GM12891 (cell line): Measurements from ENCODE around the gene CACNA1S. TPM values are rescaled to one million over a fixed set of nuclear protein-coding genes. Genes with fewer than 3 reads are reported as not detected.
A peak's percentile ranks its signal among the peaks of the same experiment; 100 is the strongest.

Source experiments
- DNase-seq: peaks from one replicate; pipeline ENCODE4 v3.0.0; 2011; ENCODE audit warnings: low spot score; ENCODE audit not compliant: insufficient read length
- FAIRE-seq: peaks from 2 replicates; lab custom pipeline; 2011; peaks lifted over from hg19 to GRCh38; lab: Jason Lieb, UNC
- PAX5 ChIP-seq: IDR thresholded peaks from 2 replicates; pipeline ENCODE4 v1.6.1; 2011; ENCODE audit warnings: low read length, moderate library complexity, mild to moderate bottlenecking; ENCODE audit not compliant: insufficient read depth, severe bottlenecking
- POLR2A ChIP-seq: IDR thresholded peaks from 2 replicates; pipeline ENCODE4 v1.6.1; 2011; ENCODE audit warnings: low read depth, low read length, control low read depth
- POLR2AphosphoS5 ChIP-seq: IDR thresholded peaks from 2 replicates; pipeline ENCODE4 v1.6.1; 2011; ENCODE audit warnings: low read depth, low read length, control low read depth
- POU2F2 ChIP-seq: IDR thresholded peaks from 2 replicates; pipeline ENCODE4 v1.6.1; 2011; ENCODE audit warnings: low read depth, mild to moderate bottlenecking, control low read depth, low read length, moderate library complexity
- SPI1 ChIP-seq: IDR thresholded peaks from 2 replicates; pipeline ENCODE4 v1.6.1; 2011; ENCODE audit warnings: low read depth, low read length, control low read depth
- TAF1 ChIP-seq: IDR thresholded peaks from 2 replicates; pipeline ENCODE4 v1.6.1; 2011; ENCODE audit warnings: low read depth, low read length, control low read depth
- polyA plus RNA-seq: library from polyadenylated mRNA; unstranded; fragments of >200 nt; gene quantifications from one replicate; pipeline ENCODE4 v1.2.1, GENCODE V29; 2012; ENCODE audit warnings: low read depth, missing spikeins, inconsistent platforms; ENCODE audit not compliant: missing spikeins

The CACNA1S gene
- not detected for polyA plus RNA-seq

DNA sequence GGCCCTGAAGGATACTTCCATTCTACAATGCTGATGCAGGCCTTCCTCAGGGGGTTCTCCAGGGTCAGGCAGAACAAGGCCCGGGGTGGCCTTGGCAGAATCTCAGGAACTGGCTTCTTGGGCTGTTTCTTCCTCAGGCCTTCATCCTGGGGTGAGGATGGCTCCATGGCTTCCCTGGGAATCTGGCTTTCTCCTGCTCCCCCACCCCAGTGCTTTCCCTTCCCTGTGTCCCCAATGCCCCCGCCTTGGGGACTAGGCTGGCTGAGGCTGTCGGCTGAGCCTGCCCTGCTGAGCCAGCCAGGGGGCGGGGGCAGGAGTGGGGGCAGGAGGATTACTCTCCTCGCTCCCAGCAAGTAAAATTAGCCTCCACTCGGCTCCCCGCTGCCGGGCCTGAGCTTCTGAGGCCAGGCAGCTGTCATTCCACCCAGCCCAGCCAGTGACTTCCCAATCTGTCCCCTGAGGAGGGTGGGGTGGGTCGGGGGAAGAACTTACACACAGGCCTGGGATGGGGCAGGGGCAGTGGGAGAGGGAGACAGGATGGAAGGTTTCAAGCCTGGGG lies at the start of gene CACNA1S:
Gene CACNA1S, minus strand, starts transcription at position 254 of the 559 bp plus-strand sequence. Its CDS starts 87 bp downstream, at position 167.
- FAIRE-seq (no peak), DNase-seq (no peak)
- no peak for TF ChIP-seq SPI1
- no peak for TF ChIP-seq POLR2AphosphoS5

DNA sequence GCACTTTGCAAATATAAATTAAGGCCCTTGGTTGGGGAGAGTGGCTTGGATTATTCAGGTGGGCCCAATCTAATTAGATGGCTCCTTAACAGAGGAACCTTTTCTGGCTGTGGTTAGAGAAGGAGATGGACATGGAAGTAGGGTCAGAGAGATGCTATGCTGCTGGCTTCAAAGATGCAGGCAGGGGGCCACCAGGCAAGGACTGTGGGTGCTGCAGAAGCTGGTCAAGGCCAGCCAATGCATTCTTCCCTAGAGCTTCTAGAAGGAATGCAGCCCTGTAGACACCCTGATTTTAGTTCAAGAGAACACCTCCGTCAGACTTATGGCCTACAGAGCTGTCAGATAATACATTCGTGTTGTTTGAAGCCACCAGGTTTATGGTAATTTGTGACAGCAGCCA lies 45.7 kb upstream of the CACNA1S start:
- FAIRE-seq (no peak), DNase-seq (no peak)
- no peak for TF ChIP-seq POLR2A
- no peak for TF ChIP-seq PAX5
- TF ChIP-seq TAF1: no peak
- TF ChIP-seq POU2F2: no peak
- no peak for TF ChIP-seq SPI1
- no peak for TF ChIP-seq POLR2AphosphoS5

DNA sequence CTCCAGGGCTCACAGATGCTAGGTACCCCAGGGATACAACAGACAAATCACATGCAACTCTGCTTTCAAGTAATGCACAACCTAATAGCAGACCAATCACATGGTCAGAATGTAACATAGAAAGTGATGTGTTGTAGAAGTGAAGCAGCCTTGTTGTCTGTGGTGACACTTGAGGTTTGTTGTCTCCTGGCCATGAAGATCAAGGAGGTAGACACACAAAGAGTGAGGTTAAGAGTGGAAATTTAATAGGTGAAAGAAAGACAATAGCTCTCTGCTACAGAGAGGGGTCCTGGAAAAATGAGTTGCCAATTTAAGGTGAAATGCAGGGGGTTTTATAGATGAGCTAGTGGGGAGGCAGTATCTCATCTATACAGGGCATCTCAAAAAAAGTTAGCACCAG lies 44.6 kb upstream of the CACNA1S start:
- no peak for TF ChIP-seq POU2F2
- no peak for TF ChIP-seq TAF1
- no peak for TF ChIP-seq PAX5
- no peak for TF ChIP-seq SPI1
- no peak for TF ChIP-seq POLR2A
- FAIRE-seq (no peak), DNase-seq (no peak)

DNA sequence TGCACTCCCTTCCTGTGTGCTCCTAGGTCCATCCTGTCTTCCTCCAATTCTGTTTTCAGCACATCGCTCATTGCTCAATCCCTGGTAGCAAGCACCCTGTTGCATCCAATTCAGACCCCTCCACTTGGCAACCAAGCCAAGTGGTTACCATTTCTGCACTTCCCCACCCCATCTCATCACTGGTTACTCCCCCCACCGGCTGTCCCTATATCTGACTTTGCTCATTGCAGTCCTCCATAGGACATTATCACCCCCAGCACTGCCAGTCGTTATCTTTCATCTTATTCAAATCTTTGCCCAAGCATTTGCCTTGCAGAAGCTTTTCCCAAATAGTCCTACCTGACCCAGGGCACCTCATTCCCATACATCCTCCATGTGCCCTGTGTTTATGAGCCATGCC lies 44.1 kb upstream of the CACNA1S start:
- no peak for TF ChIP-seq POU2F2
- no peak for TF ChIP-seq PAX5
- no peak for TF ChIP-seq POLR2A
- no peak for TF ChIP-seq POLR2AphosphoS5
- no peak for TF ChIP-seq SPI1
- TF ChIP-seq TAF1: no peak

DNA sequence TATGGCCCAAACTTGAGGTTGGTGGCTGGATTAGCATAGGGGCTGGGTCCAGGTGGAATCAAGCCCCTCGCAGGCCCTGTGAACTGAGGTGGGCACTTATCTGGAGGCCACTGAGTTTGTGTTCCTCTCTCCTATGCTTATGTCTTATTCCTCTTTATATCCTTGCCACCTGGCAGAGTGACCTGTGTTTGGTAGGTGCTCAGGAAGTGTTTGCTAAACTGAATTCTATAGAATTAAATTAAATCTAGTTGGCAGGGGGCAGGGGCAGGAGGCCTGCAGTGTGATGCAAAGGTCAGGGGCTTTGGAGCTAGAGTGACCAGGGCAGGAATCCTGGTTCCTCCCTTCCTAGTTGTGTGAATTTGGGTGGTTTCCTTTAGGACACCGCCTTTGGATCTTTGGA lies 43.1 kb upstream of the CACNA1S start:
- TF ChIP-seq POLR2AphosphoS5: no peak
- no peak for TF ChIP-seq POU2F2
- no peak for TF ChIP-seq PAX5
- no peak for TF ChIP-seq TAF1
- no peak for TF ChIP-seq POLR2A
- TF ChIP-seq SPI1: no peak
- FAIRE-seq (no peak), DNase-seq (no peak)

More for the DNA sequence above, 44.1 kb upstream of the CACNA1S start:
- no peak for FAIRE-seq
- no peak for DNase-seq

DNA sequence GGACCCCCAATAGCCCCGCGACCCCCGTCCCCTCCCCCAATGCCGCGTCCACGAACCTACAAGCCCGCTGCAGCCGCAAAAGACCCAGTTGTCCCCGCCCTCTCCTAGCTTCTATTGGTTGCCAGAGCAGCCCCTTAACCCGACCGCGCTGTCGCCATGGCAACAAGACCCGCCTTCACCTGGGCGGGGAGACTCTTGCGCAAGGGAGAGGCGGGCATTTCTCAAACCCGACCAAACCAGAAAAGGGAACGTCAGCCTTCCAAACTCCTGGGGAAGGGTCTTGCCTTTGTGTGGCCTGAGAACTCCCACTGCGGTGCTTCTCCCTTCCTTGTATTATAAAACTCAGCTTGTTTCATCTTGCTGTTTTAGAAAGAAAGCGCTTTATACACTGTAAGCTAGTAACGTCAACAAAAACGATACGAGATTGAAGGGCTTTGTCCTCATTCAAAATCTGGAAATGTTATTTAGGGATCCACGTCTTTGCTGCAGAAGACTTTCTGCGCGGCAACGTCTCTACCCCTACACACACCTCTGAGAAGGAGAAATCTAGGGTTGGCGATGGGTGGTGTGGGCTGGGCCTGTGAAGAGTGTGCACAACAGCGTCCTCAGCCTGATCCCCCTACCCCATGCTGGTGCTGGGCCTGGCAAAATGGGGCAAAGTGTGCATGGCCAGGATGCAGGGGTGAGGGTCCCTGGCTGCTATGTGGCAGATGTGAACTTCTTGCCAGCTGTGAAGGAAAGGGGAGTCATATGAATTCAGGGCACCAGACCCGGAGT lies 42.4 kb upstream of the CACNA1S start, which contains the start of gene TMEM9:
Gene TMEM9, minus strand, starts transcription at position 86 of the 777 bp plus-strand sequence. CDS start 551 bp downstream, outside the sequence.
- peak; percentile 96 for DNase-seq
- TF ChIP-seq POLR2A: no peak
- TF ChIP-seq POU2F2: no peak
- TF ChIP-seq PAX5: no peak
- TF ChIP-seq POLR2AphosphoS5: no peak
- TF ChIP-seq SPI1: no peak
- no peak for TF ChIP-seq TAF1
- FAIRE-seq: peak; percentile 72

DNA sequence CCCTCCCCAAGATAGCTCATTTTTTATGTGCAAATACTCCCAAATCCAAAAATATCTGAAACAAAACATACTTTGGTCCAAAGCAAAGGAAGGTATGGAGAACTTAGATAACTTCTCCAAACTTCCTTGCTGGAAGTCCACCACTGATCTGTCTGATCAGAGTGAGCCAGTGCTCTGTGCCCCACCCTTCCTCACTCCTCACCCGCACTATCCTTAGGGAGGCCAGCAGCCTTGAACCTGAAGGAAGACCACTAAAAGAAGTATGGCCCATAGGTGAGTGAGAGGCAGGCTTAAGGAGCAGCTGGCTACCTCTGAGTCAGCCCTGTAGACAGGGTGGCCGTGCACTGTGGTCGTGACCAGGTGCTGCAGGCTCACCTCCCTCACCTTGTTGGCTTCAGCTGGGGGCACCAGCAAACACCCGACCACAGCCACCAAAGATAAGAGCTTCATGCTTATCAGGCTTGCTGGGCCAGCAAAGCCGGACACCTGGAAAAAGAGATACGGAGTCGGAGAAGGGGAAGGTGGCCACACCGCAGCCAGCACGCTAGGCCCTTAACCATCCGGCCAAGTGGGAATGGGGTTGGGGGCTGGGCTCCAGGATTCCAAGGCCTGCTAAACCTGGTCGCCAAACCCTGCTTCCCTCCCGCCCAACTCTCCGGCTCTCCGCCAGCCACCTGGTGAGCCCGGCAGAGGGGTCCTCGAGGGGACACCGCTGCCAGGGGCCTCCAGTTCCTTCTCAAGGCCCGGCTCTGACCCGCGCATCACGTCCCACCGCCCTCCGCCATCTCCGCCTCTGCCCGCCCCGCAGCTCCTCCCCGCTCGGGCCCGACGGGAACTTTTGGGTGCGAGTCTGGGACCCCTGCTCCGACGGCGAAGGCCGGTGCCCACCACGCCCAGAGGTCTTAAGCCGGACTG lies 41.5 kb upstream of the CACNA1S start:
- DNase-seq (no peak), FAIRE-seq (peak; percentile 74)
- TF ChIP-seq POU2F2: no peak
- no peak for TF ChIP-seq POLR2A
- TF ChIP-seq PAX5: no peak
- no peak for TF ChIP-seq SPI1

DNA sequence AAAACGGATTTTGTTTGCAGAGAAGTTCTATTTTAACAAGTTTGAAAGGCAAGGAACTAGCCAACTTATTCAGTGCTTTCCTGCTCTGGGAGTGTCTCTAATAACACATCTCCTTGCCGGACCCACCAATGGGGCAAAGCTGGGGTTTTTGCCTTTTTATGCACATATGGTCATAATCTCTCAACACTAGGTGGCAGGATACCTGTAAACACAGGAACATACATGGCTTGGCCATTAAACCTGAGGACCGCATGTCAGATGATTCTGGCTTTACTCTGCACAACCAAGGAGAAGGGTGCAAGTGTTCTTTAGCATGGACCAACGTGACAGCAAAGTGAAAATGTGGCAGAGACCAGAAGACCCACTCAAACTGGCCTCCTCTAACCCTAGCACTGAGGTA lies 37.2 kb upstream of the CACNA1S start:
- DNase-seq (peak; percentile 44), FAIRE-seq (peak; percentile 78)
- TF ChIP-seq POLR2AphosphoS5 (no peak), SPI1 (no peak), POLR2A (no peak), PAX5 (no peak), TAF1 (no peak), POU2F2 (no peak)

DNA sequence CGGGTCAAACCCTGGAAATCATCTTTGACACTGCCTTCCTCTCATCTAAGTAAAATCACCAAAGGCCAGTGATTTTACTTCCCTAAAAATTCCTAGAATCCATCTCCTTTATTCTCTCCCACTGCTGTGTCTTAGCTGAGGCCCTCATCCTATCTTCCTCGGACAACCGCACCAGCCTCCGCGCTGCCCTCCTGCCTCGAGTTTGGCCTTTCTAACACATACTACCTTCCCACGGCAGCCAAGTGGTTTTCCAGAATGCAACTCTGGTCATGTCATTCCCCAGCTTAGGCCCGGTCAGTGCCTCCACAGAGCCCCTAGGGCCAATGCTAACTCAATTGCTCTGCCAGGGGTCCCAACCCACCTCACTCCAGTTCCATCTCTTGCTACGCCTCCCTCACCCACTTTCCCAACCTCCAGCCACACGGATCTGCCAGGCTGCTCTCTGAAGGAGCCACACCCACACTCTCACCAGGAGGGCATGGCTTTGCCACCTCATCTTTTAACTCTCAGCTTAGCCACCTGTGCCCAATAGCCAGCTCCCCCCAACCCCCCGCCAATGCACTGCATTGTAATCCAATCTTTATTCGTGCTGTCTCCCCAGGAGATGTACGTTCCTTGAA lies 35.3 kb upstream of the CACNA1S start:
- FAIRE-seq (no peak), DNase-seq (no peak)
- no peak for TF ChIP-seq TAF1
- no peak for TF ChIP-seq SPI1
- no peak for TF ChIP-seq POU2F2
- no peak for TF ChIP-seq POLR2A
- TF ChIP-seq POLR2AphosphoS5: no peak
- TF ChIP-seq PAX5: no peak
